ENCODE data around the gene RIMKLB. TPM values are rescaled to one million over a fixed set of nuclear protein-coding genes. Genes with fewer than 3 reads are reported as not detected.

The RIMKLB gene
- total RNA-seq, 6 experiments from 2014 or later, result 8.5 to 10.7 (median 9.0) TPM

DNA sequence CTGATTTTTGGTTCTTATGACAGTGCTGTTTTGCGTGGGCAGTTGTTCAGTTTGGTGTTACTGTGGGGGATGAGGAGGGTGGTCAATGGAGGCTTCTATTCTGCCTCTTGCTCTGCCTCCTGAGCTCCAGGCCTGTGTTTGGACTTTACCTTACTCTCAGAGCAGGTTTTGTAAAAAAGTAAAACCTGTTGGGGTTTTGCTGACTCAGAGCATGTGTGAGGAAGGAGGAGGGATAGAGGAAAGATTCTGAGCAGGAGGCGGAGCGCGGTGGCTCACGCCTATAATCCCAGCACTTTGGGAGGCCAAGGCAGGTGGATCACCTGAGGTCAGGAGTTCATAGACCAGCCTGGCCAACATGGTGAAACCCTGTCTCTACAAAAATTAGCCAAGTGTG, 131.3 kb downstream of the RIMKLB start:
- Mint-ChIP-seq H3K27me3 (ENCODE audit: insufficient read depth) (peaks cover 25% of the 10 kb centered on the region), H3K27ac (no peak overlapping the region), H3K4me3 (no peak overlapping the region), H3K36me3 (ENCODE audit: low read depth) (no peaks in the 10 kb centered on the region), H3K4me1 (ENCODE audit: low read depth) (peaks cover 6% of the 10 kb centered on the region; the same call in 1 of the 2 replicates), H3K9me3 (no peaks in the 10 kb centered on the region; the same call in 1 of the 2 replicates)
- no peak for DNase-seq
- no peak for TF ChIP-seq CTCF (IDR thresholded peaks at IDR 0.05)

- Mint-ChIP-seq H3K4me3 (no peak overlapping the region), H3K9me3 (no peaks in the 10 kb centered on the region; the same call in 1 of the 2 replicates), H3K36me3 (ENCODE audit: low read depth) (no peaks in the 10 kb centered on the region), H3K4me1 (ENCODE audit: low read depth) (peaks cover 6% of the 10 kb centered on the region; the same call in 1 of the 2 replicates), H3K27ac (no peak overlapping the region), H3K27me3 (ENCODE audit: insufficient read depth) (peaks cover 26% of the 10 kb centered on the region)
- no peak for DNase-seq
- TF ChIP-seq CTCF (IDR thresholded peaks at IDR 0.05), result no peak
Measured at GRCh38 chr12:8829621-8830020, 131.8 kb downstream of the RIMKLB start.

- no peaks in the 10 kb centered on the region; the same call in 1 of the 2 replicates for H3K9me3 Mint-ChIP-seq
- H3K27ac Mint-ChIP-seq, result no peak overlapping the region
- H3K27me3 Mint-ChIP-seq (ENCODE audit: insufficient read depth), result peaks cover 28% of the 10 kb centered on the region
- no peaks in the 10 kb centered on the region for H3K36me3 Mint-ChIP-seq (ENCODE audit: low read depth)
- H3K4me3 Mint-ChIP-seq, result no peak overlapping the region
- H3K4me1 Mint-ChIP-seq (ENCODE audit: low read depth), result peaks cover 6% of the 10 kb centered on the region; the same call in 1 of the 2 replicates
- no peak for TF ChIP-seq CTCF (IDR thresholded peaks at IDR 0.05)
- DNase-seq, result no peak
Measured at GRCh38 chr12:8831116-8831515, 133.3 kb downstream of the RIMKLB start.

- no peak overlapping the region for H3K27ac Mint-ChIP-seq
- DNase-seq, result no peak
- H3K27me3 Mint-ChIP-seq (ENCODE audit: insufficient read depth), result peaks cover 35% of the 10 kb centered on the region
- H3K9me3 Mint-ChIP-seq, result no peaks in the 10 kb centered on the region; the same call in 1 of the 2 replicates
- H3K36me3 Mint-ChIP-seq (ENCODE audit: low read depth), result no peaks in the 10 kb centered on the region
- H3K4me3 Mint-ChIP-seq, result peak overlapping the region; percentile 60; the same call in 1 of the 2 replicates
- peaks cover 6% of the 10 kb centered on the region; the same call in 1 of the 2 replicates for H3K4me1 Mint-ChIP-seq (ENCODE audit: low read depth)
- no peak for TF ChIP-seq CTCF (IDR thresholded peaks at IDR 0.05)
Measured at GRCh38 chr12:8832500-8832899, 134.7 kb downstream of the RIMKLB start.

Other genes with a start within 250 kb of the RIMKLB start
- not detected for gene CLEC6A, start 242.0 kb upstream of the RIMKLB start, total RNA-seq (2021; fragmentation: NEBNext Ultra II Directional; extraction: Animal tissue kit (Norgen Biotek cat#: 25700))
- not detected for gene CLEC4D, start 184.5 kb upstream of the RIMKLB start, total RNA-seq (2021; fragmentation: NEBNext Ultra II Directional; extraction: Animal tissue kit (Norgen Biotek cat#: 25700))
- gene CLEC4E, start 157.1 kb upstream of the RIMKLB start, total RNA-seq (2021; fragmentation: NEBNext Ultra II Directional; extraction: Animal tissue kit (Norgen Biotek cat#: 25700)), result not detected
- gene AICDA, start 85.1 kb upstream of the RIMKLB start, total RNA-seq (2021; fragmentation: NEBNext Ultra II Directional; extraction: Animal tissue kit (Norgen Biotek cat#: 25700)), result not detected
- 100 to 1,000 TPM in 4 of 6 experiments, 10 to 100 TPM in 2; 42.1 to 194 (median 167) TPM for gene MFAP5, start 35.2 kb upstream of the RIMKLB start, total RNA-seq (2021; fragmentation: NEBNext Ultra II Directional; extraction: Animal tissue kit (Norgen Biotek cat#: 25700))
- not detected for gene A2ML1, start 124.6 kb downstream of the RIMKLB start, total RNA-seq (2021; fragmentation: NEBNext Ultra II Directional; extraction: Animal tissue kit (Norgen Biotek cat#: 25700))
- gene PHC1, start 216.5 kb downstream of the RIMKLB start, total RNA-seq (2021; fragmentation: NEBNext Ultra II Directional; extraction: Animal tissue kit (Norgen Biotek cat#: 25700)), result 10 to 100 TPM; 17.2 to 22.3 (median 19.9) TPM